ENCODE data around the gene PHF19. TPM values are rescaled to one million over a fixed set of nuclear protein-coding genes. Genes with fewer than 3 reads are reported as not detected.

The PHF19 gene
- total RNA-seq, 6 experiments from 2014 or later = 2.2 to 8.0 (median 5.2) TPM

DNA sequence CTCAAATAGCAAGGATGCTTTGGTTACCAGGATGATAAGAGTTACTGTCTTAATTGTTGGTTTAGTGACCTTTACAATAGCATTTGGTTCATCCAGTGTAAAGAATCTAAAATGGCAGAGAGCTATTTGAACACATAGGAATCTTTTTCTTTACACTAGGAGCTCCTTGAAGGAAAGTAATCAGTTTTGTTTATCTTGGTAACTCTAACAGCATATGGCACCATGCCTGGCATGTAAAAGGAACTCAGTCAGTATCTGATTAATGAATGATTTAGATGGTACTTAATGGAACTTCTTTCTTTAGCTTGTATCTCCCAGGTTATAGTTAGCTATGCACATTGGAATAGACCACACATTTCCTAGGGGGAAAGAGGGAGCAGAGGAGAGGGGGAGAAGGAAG is 44.2 kb downstream of the PHF19 start:
- no peaks in the 10 kb centered on the region for H3K9me3 ChIP-seq
- H3K4me1 ChIP-seq = no peaks in the 10 kb centered on the region
- intact Hi-C loops (cut with DNase I) = no loop called here
- no peaks in the 10 kb centered on the region for H3K27me3 ChIP-seq
- ATAC-seq = no peak
- TF ChIP-seq POLR2A (IDR thresholded peaks at IDR 0.05) = no peak
- TF ChIP-seq, protein P1, sequence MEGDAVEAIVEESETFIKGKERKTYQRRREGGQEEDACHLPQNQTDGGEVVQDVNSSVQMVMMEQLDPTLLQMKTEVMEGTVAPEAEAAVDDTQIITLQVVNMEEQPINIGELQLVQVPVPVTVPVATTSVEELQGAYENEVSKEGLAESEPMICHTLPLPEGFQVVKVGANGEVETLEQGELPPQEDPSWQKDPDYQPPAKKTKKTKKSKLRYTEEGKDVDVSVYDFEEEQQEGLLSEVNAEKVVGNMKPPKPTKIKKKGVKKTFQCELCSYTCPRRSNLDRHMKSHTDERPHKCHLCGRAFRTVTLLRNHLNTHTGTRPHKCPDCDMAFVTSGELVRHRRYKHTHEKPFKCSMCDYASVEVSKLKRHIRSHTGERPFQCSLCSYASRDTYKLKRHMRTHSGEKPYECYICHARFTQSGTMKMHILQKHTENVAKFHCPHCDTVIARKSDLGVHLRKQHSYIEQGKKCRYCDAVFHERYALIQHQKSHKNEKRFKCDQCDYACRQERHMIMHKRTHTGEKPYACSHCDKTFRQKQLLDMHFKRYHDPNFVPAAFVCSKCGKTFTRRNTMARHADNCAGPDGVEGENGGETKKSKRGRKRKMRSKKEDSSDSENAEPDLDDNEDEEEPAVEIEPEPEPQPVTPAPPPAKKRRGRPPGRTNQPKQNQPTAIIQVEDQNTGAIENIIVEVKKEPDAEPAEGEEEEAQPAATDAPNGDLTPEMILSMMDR (IDR thresholded peaks at IDR 0.05) = no peak
- H3K36me3 ChIP-seq = peaks cover 0 to 46% (median 8%) of the 10 kb centered on the region in 4 donors
- DNase-seq = no peak
- no peak overlapping the region for H3K27ac ChIP-seq
- H3K4me3 ChIP-seq = no peak overlapping the region

DNA sequence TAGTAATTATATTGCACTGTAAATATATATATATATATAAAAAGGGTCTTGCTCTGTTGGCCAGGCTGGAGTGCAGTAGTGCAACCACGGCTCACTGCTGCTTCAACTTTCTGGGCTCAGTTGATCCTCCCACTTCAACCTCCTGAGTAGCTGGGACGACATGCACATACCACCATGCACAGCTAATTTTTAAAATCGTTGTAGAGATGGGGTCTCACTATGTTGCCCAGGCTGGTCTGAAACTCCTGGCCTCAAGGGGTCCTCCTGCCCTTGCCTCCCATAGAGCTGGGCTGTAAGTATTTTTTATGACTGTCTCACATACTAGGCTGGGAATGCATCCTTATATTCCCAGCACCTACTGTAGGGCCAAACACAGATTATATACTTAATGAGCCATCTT is 46.1 kb downstream of the PHF19 start:
- H3K9me3 ChIP-seq = no peaks in the 10 kb centered on the region
- no peaks in the 10 kb centered on the region for H3K27me3 ChIP-seq
- no peak for TF ChIP-seq POLR2A (IDR thresholded peaks at IDR 0.05)
- TF ChIP-seq, protein P1 (IDR thresholded peaks at IDR 0.05) = no peak
- intact Hi-C loops (cut with DNase I) = no loop called here
- H3K4me1 ChIP-seq = no peaks in the 10 kb centered on the region
- 100% methylated on average over 1 of the region's 3 CpGs for WGBS (ENCODE audit: insufficient coverage, low coverage, low lambda C conversion rate, missing lambda C conversion rate)
- no peak overlapping the region for H3K27ac ChIP-seq
- H3K4me3 ChIP-seq = no peak overlapping the region
- DNase-seq (no peak), ATAC-seq (no peak)
- peaks cover 0 to 46% (median 9%) of the 10 kb centered on the region in 4 donors for H3K36me3 ChIP-seq

DNA sequence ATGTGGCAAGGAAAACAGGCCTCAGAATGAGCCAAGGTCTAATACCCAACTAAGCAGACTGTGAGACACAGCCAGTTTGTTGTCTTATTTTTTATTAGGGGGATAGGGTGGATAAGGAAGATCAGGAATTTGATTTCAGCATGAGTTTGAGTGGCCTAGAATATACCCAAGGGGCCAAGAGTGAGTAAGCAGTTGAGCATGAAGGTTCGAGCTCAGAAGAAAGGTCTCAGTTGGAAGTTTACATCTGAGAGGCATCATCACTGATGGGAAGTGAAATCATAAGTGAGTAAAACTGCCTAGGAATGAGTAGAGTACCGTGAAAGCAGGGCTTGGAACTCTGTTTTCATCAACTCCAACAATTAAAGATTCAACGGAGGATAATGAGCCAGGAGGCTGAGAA is 46.8 kb downstream of the PHF19 start:
- Histone ChIP-seq H3K9me3 (no peaks in the 10 kb centered on the region), H3K27ac (no peak overlapping the region), H3K4me3 (no peak overlapping the region), H3K36me3 (peaks cover 0 to 42% (median 9%) of the 10 kb centered on the region in 4 donors), H3K27me3 (no peaks in the 10 kb centered on the region), H3K4me1 (no peaks in the 10 kb centered on the region)
- intact Hi-C loops (cut with DNase I) = no loop called here
- TF ChIP-seq POLR2A (IDR thresholded peaks at IDR 0.05) = no peak
- TF ChIP-seq, protein P1 (IDR thresholded peaks at IDR 0.05) = no peak
- ATAC-seq (no peak), DNase-seq (no peak)
- 87% methylated on average over 3 of the region's 3 CpGs for WGBS (ENCODE audit: insufficient coverage, low coverage, low lambda C conversion rate, missing lambda C conversion rate)

DNA sequence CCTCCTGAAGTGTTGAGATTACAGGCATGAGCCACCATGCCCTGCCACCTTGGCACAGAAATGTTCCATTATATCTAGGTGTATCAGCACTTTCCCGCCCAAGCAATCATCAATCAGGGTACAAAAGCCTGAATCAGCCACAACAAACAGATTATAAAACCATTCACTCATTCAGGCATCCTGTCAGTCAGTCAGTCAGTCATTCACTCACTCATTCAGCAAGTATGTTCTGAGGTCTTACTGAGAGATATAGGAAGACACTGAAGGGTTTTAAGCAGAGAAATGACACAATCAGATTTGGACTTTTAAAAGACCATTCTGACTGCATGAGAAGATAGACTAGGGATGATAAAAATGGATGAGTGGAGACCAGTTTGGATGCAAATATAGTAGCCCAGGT is 47.3 kb downstream of the PHF19 start:
- Histone ChIP-seq H3K27me3 (no peaks in the 10 kb centered on the region), H3K36me3 (peaks cover 0 to 44% (median 10%) of the 10 kb centered on the region in 4 donors), H3K4me1 (no peaks in the 10 kb centered on the region), H3K9me3 (no peaks in the 10 kb centered on the region), H3K4me3 (no peak overlapping the region), H3K27ac (no peak overlapping the region)
- ATAC-seq (no peak), DNase-seq (no peak)
- 100% methylated on average over 1 of the region's 1 CpG for WGBS (ENCODE audit: insufficient coverage, low coverage, low lambda C conversion rate, missing lambda C conversion rate)
- intact Hi-C loops (cut with DNase I) = no loop called here
- TF ChIP-seq, protein P1 (IDR thresholded peaks at IDR 0.05) = no peak
- no peak for TF ChIP-seq POLR2A (IDR thresholded peaks at IDR 0.05)

DNA sequence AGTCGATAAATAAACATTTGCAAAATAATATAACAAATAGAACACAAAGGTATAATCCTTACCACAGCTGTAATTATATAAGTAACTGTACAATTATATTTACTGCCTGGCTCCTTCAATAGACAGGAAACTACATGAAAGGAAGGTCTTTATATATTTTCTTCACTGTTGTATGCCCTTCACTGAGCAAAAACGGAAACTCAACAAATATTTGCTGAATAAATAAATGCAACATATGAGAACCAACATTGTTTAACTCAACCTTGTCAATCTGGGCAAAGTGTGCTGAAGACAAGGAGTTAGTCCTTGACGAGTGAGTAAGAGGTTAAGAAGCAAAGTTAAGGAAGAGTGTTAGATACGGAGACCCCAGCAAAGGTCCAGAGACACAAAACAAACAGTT is 56.9 kb downstream of the PHF19 start:
- H3K4me1 ChIP-seq = peaks cover 0 to 5% (median 0%) of the 10 kb centered on the region in 4 donors
- H3K27ac ChIP-seq = no peak overlapping the region
- no peaks in the 10 kb centered on the region for H3K27me3 ChIP-seq
- intact Hi-C loops (cut with DNase I) = no loop called here
- DNase-seq = no peak
- no peaks in the 10 kb centered on the region for H3K9me3 ChIP-seq
- H3K4me3 ChIP-seq = no peak overlapping the region
- WGBS (ENCODE audit: insufficient coverage, low coverage, low lambda C conversion rate, missing lambda C conversion rate) = 53% methylated on average over 4 of the region's 4 CpGs
- TF ChIP-seq POLR2A (IDR thresholded peaks at IDR 0.05) = no peak
- TF ChIP-seq, protein P1 (IDR thresholded peaks at IDR 0.05) = no peak
- peaks cover 0 to 61% (median 10%) of the 10 kb centered on the region in 4 donors for H3K36me3 ChIP-seq
- ATAC-seq = no peak

All from right lobe of liver (tissue), 6 donors.